HEK293 (cell line): ENCODE data around the gene CDC5L.

Experiments used
- CTCF ChIA-PET: fragments of 350-600 bp; formaldehyde crosslinking; extraction: SDS; loops from one replicate; lab custom pipeline; 2021; ENCODE audit warnings: antibody characterized with exemption; lab: Yijun Ruan, JAX
- POLR2A ChIA-PET: fragments of 300-600 bp; formaldehyde crosslinking; extraction: SDS; loops from one replicate; lab custom pipeline; 2020; ENCODE audit warnings: antibody characterized with exemption, inconsistent platforms; lab: Yijun Ruan, JAX
- H3K27ac ChIP-seq: fragments of 200-500 bp; sonication (Bioruptor generic); 2 replicates; pipeline ENCODE4 v1.5.1; 2014; ENCODE audit warnings: low read depth, low read length, control low read depth, inconsistent platforms; ENCODE audit errors: extremely low read depth
- H3K36me3 ChIP-seq, 2 experiments: fragments of 200-500 bp in 1 of 2; sonication (Bioruptor generic) in 1 of 2; 1 replicate in 1 of 2; 2 replicates in 1 of 2; pipeline ENCODE4 v1.5.1; 2014 to 2017; ENCODE audit warnings: inconsistent platforms in 2 of 2, low read length in 2 of 2; ENCODE audit not compliant: control insufficient read depth in 2 of 2, insufficient read depth in 1 of 2
- H3K4me1 ChIP-seq: fragments of 200-500 bp; sonication (Bioruptor generic); 2 replicates; pipeline ENCODE4 v1.5.1; 2014; ENCODE audit warnings: mild to moderate bottlenecking, low read length, inconsistent platforms; ENCODE audit not compliant: control insufficient read depth, insufficient read depth
- H3K4me3 ChIP-seq: 2 replicates; pipeline ENCODE4 v1.5.1; 2011; ENCODE audit warnings: low read depth, mild to moderate bottlenecking, control low read depth, low read length, moderate library complexity
- H3K9me3 ChIP-seq: fragments of 200-500 bp; sonication (Bioruptor generic); 2 replicates; pipeline ENCODE4 v1.5.1; 2014; ENCODE audit warnings: low read depth, low read length, inconsistent platforms; ENCODE audit not compliant: control insufficient read depth, insufficient read depth
- BCL11B ChIP-seq: fragments of 450-650 bp; formaldehyde crosslinking; IDR thresholded peaks from 2 replicates; pipeline ENCODE4 v1.5.1; 2016; ENCODE audit warnings: low read depth, missing biosample characterization, missing genetic modification characterization
- EGR2 ChIP-seq: fragments of 450-650 bp; formaldehyde crosslinking; IDR thresholded peaks from 2 replicates; pipeline ENCODE4 v1.5.1; 2016; ENCODE audit warnings: low read depth, missing biosample characterization, missing genetic modification characterization
- FEZF1 ChIP-seq: fragments of 450-650 bp; formaldehyde crosslinking; IDR thresholded peaks from 2 replicates; pipeline ENCODE4 v1.5.1; 2016; ENCODE audit warnings: missing biosample characterization, missing genetic modification characterization
- SP2 ChIP-seq: fragments of 450-650 bp; formaldehyde crosslinking; IDR thresholded peaks from 2 replicates; pipeline ENCODE4 v1.5.1; 2016; ENCODE audit warnings: missing biosample characterization, missing genetic modification characterization
- ZBTB10 ChIP-seq: fragments of 450-650 bp; formaldehyde crosslinking; IDR thresholded peaks from 2 replicates; pipeline ENCODE4 v1.5.1; 2016; ENCODE audit warnings: missing biosample characterization, missing genetic modification characterization
- ZBTB44 ChIP-seq: fragments of 450-650 bp; IDR thresholded peaks from 2 replicates; pipeline ENCODE4 v1.5.1; 2018; ENCODE audit warnings: missing biosample characterization, mild to moderate bottlenecking, missing genetic modification characterization
- ZFHX2 ChIP-seq: fragments of 450-650 bp; formaldehyde crosslinking; conservative IDR thresholded peaks from 2 replicates; pipeline ENCODE4 v1.5.1; 2016; ENCODE audit warnings: missing biosample characterization, missing genetic modification characterization
- ZNF133 ChIP-seq: fragments of 450-650 bp; formaldehyde crosslinking; IDR thresholded peaks from 2 replicates; pipeline ENCODE4 v1.5.1; 2016; ENCODE audit warnings: missing biosample characterization, missing genetic modification characterization
- ZNF184 ChIP-seq: fragments of 450-650 bp; IDR thresholded peaks from 2 replicates; pipeline ENCODE4 v1.5.1; 2018; ENCODE audit warnings: missing biosample characterization, mild to moderate bottlenecking, missing genetic modification characterization
- ZNF221 ChIP-seq: fragments of 450-650 bp; formaldehyde crosslinking; IDR thresholded peaks from 2 replicates; pipeline ENCODE4 v1.5.1; 2017; ENCODE audit warnings: missing biosample characterization, missing genetic modification characterization, borderline replicate concordance
- ZNF26 ChIP-seq: fragments of 450-650 bp; formaldehyde crosslinking; IDR thresholded peaks from 2 replicates; pipeline ENCODE4 v1.5.1; 2016; ENCODE audit warnings: missing biosample characterization, missing genetic modification characterization
- ZNF274 ChIP-seq, 2 experiments: fragments of 200-500 bp in 1 of 2; fragments of 450-650 bp in 1 of 2; sonication (Bioruptor generic) in 1 of 2; formaldehyde crosslinking in 1 of 2; IDR thresholded peaks; 2 replicates each; pipeline versions ENCODE4 v1.5.1 to v1.6.1; 2014 to 2016; ENCODE audit warnings: borderline replicate concordance in 1 of 2, inconsistent platforms in 1 of 2, low read length in 1 of 2, missing biosample characterization in 1 of 2, missing genetic modification characterization in 1 of 2
- ZNF280D ChIP-seq: fragments of 450-650 bp; formaldehyde crosslinking; IDR thresholded peaks from 2 replicates; pipeline ENCODE4 v1.5.1; 2016; ENCODE audit warnings: missing biosample characterization, missing genetic modification characterization
- ZNF350 ChIP-seq: fragments of 450-650 bp; formaldehyde crosslinking; IDR thresholded peaks from 2 replicates; pipeline ENCODE4 v1.5.0; 2017; ENCODE audit warnings: missing biosample characterization, mild to moderate bottlenecking, missing genetic modification characterization
- ZNF555 ChIP-seq: fragments of 450-650 bp; formaldehyde crosslinking; conservative IDR thresholded peaks from 2 replicates; pipeline ENCODE4 v1.5.1; 2017; ENCODE audit warnings: missing biosample characterization, mild to moderate bottlenecking, missing genetic modification characterization, inconsistent platforms
- ZNF610 ChIP-seq: fragments of 450-650 bp; formaldehyde crosslinking; IDR thresholded peaks from 2 replicates; pipeline ENCODE4 v1.5.1; 2016; ENCODE audit warnings: missing biosample characterization, missing genetic modification characterization, borderline replicate concordance
- ZNF645 ChIP-seq: fragments of 450-650 bp; formaldehyde crosslinking; IDR thresholded peaks from 2 replicates; pipeline ENCODE4; 2016; ENCODE audit warnings: missing biosample characterization, missing genetic modification characterization
- ZNF707 ChIP-seq: fragments of 450-650 bp; formaldehyde crosslinking; IDR thresholded peaks from 2 replicates; pipeline ENCODE4 v1.5.1; 2016; ENCODE audit warnings: missing biosample characterization, missing genetic modification characterization
- ZNF76 ChIP-seq: fragments of 450-650 bp; formaldehyde crosslinking; IDR thresholded peaks from 2 replicates; pipeline ENCODE4; 2016; ENCODE audit warnings: low read depth, missing biosample characterization, missing genetic modification characterization, borderline replicate concordance
- ZNF768 ChIP-seq: fragments of 450-650 bp; formaldehyde crosslinking; IDR thresholded peaks from 2 replicates; pipeline ENCODE4 v1.5.1; 2018; ENCODE audit warnings: missing biosample characterization, mild to moderate bottlenecking, missing genetic modification characterization
- ZNF792 ChIP-seq: fragments of 450-650 bp; formaldehyde crosslinking; IDR thresholded peaks from 2 replicates; pipeline ENCODE4 v1.5.1; 2016; ENCODE audit warnings: missing biosample characterization, missing genetic modification characterization

CDC5L gene

GRCh38 chr6:44404715-44405099 lies 17.2 kb downstream of the CDC5L start (continued):
- TF ChIP-seq ZNF221 (tag by site-specific recombination) (no peak), ZBTB44 (tag by site-specific recombination) (no peak), ZNF274 (IDR thresholded peaks at IDR 0.05; ENCODE audit: low read length) (no peak), ZNF274 (tag by site-specific recombination; IDR thresholded peaks at IDR 0.05; ENCODE audit: borderline replicate concordance) (no peak), ZNF707 (no peak), BCL11B (tag by site-specific recombination) (no peak), ZNF555 (tag by site-specific recombination) (no peak), ZBTB10 (tag by site-specific recombination) (no peak), EGR2 (no peak), ZNF768 (tag by site-specific recombination) (no peak), ZNF184 (tag by site-specific recombination) (no peak)

- Histone ChIP-seq H3K4me1 (no peaks in the 10 kb centered on the region), H3K36me3 (peaks cover 85 to 88% of the 10 kb centered on the region in 2 experiments), H3K4me3 (no peak overlapping the region), H3K27ac (no peak overlapping the region), H3K9me3 (no peaks in the 10 kb centered on the region)
- POLR2A ChIA-PET, result interaction anchor here (0.6 to 1.8 kb wide), 2 partner anchors 20 to 101 kb away, joined by 4 to 8 read pairs; partner anchors contain the start of gene CDC5L
- CTCF ChIA-PET, result interaction anchor here (1.0 to 2.3 kb wide), 3 partner anchors 9 to 23 kb away, joined by 5 to 13 read pairs (median 8); no protein-coding TSS in a partner anchor
- TF ChIP-seq ZNF350 (tag by site-specific recombination) (no peak), ZNF76 (tag by site-specific recombination) (no peak), ZNF610 (no peak), ZNF26 (no peak), ZNF645 (tag by site-specific recombination) (no peak), ZNF280D (no peak), EGR2 (no peak), ZNF792 (tag by site-specific recombination) (no peak), FEZF1 (tag by site-specific recombination) (no peak), ZNF133 (tag by site-specific recombination) (no peak), ZFHX2 (tag by site-specific recombination) (no peak), SP2 (no peak)
These were observed 20.6 kb downstream of the CDC5L start for GRCh38 chr6:44407951-44408670.
